ENCODE results near the gene GPR156.
A peak's percentile ranks its signal among the peaks of the same experiment; 100 is the strongest.

DNA sequence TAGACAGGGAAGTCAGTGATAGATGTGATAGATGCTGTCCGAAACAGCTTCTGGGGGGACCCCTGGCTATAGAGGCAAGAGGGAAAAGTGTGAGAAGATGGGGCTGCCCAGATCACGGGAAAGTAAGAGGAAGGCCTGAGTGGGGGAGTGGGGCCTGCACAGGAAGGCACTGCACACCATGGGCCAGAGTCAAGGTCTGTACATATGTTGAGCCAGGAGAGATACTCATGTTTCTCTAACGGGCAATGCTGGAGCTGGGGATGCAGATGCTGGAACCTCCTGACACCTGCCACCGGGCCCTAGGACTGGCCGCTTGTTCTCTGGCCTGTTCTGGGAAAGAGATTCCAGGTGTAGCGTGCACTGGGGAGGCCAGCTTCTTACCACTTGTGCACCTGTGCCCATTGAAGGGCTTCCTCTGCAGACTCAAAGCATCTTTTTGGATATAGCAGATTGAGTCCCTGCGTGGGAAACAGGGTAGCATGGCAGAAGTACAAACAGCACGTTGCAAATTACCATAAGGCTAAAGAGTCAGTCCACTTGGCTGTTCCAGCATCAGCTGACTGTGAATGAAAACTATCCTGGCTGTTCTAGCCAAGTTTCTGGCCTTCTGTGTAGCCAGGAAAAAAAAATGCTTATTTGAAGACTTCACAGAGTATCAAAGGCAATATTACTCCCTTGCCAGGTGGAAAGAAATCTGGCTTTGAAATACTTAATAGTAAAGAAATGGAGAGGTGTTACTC is 113.7 kb downstream of the GPR156 start:
- TF ChIP-seq, protein P1, sequence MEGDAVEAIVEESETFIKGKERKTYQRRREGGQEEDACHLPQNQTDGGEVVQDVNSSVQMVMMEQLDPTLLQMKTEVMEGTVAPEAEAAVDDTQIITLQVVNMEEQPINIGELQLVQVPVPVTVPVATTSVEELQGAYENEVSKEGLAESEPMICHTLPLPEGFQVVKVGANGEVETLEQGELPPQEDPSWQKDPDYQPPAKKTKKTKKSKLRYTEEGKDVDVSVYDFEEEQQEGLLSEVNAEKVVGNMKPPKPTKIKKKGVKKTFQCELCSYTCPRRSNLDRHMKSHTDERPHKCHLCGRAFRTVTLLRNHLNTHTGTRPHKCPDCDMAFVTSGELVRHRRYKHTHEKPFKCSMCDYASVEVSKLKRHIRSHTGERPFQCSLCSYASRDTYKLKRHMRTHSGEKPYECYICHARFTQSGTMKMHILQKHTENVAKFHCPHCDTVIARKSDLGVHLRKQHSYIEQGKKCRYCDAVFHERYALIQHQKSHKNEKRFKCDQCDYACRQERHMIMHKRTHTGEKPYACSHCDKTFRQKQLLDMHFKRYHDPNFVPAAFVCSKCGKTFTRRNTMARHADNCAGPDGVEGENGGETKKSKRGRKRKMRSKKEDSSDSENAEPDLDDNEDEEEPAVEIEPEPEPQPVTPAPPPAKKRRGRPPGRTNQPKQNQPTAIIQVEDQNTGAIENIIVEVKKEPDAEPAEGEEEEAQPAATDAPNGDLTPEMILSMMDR (IDR thresholded peaks at IDR 0.05) = no peak
- TF ChIP-seq POLR2A (IDR thresholded peaks at IDR 0.05) (no peak), POLR2AphosphoS5 (IDR thresholded peaks at IDR 0.05) (peak in 1 of 4 donors; percentile 38)
